ENCODE results near the gene DYNC1LI2. TPM values are rescaled to one million over a fixed set of nuclear protein-coding genes. Genes with fewer than 3 reads are reported as not detected.

The DYNC1LI2 gene
- total RNA-seq, 2 donors from 2014 or later, result 138 to 162 TPM

DNA sequence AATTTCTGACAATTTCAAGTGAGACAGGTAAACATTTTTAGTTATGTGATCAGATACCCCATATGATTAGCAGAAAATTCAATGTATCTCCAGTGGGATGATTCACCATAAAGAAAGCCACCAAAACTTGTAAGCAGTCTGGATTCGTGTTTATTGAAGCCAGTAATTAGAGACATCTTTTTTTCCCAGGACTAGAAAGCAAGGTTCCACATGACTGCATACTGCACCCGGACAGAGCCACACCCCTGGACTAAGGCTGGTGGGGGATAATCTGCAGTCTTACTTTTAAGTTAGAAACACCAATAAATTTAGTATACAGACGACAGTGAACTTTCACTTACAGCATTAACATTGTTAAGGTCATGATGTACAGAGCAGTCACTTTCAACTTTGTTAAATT lies 30.6 kb downstream of the DYNC1LI2 start:
- H3K4me1 ChIP-seq, result no peaks in the 10 kb centered on the region
- H3K9ac ChIP-seq (ENCODE audit: low read depth in 2 of 2, low read length in 2 of 2), result no peak overlapping the region
- H3K27ac ChIP-seq, result no peak overlapping the region
- H3K4me3 ChIP-seq, result no peak overlapping the region
- intact Hi-C loops (cut with DNase I), result no loop called here
- no peaks in the 10 kb centered on the region for H3K27me3 ChIP-seq
- no peaks in the 10 kb centered on the region for H3K9me3 ChIP-seq
- DNase-seq, result no peak
- TF ChIP-seq, protein P1, sequence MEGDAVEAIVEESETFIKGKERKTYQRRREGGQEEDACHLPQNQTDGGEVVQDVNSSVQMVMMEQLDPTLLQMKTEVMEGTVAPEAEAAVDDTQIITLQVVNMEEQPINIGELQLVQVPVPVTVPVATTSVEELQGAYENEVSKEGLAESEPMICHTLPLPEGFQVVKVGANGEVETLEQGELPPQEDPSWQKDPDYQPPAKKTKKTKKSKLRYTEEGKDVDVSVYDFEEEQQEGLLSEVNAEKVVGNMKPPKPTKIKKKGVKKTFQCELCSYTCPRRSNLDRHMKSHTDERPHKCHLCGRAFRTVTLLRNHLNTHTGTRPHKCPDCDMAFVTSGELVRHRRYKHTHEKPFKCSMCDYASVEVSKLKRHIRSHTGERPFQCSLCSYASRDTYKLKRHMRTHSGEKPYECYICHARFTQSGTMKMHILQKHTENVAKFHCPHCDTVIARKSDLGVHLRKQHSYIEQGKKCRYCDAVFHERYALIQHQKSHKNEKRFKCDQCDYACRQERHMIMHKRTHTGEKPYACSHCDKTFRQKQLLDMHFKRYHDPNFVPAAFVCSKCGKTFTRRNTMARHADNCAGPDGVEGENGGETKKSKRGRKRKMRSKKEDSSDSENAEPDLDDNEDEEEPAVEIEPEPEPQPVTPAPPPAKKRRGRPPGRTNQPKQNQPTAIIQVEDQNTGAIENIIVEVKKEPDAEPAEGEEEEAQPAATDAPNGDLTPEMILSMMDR (IDR thresholded peaks at IDR 0.05), result no peak
- peaks cover 7% of the 10 kb centered on the region for H3K36me3 ChIP-seq

DNA sequence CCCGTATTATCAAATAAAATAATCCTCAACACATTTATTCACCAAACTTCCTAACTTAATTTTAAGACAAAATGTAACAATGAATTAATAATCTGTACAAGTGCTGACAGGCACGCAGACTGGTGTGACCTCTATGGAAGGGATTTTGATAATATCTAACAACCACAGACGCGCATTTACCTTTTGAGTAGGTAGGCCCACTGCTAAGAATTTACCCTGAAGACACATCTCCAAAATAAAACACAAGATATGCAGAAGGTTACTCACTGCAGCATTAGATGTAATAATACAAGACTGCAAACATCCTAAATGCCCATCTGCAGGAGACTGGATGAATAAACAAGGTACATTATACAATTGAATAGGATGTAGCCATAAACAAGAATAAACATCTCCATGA lies 32.2 kb downstream of the DYNC1LI2 start:
- intact Hi-C loops (cut with DNase I), result no loop called here
- TF ChIP-seq, protein P1 (IDR thresholded peaks at IDR 0.05), result no peak
- H3K4me3 ChIP-seq, result no peak overlapping the region
- H3K9ac ChIP-seq (ENCODE audit: low read depth in 2 of 2, low read length in 2 of 2), result no peak overlapping the region
- H3K27ac ChIP-seq, result no peak overlapping the region
- no peaks in the 10 kb centered on the region for H3K27me3 ChIP-seq
- H3K4me1 ChIP-seq, result no peaks in the 10 kb centered on the region
- H3K9me3 ChIP-seq, result no peaks in the 10 kb centered on the region
- DNase-seq, result no peak
- H3K36me3 ChIP-seq, result peaks cover 3% of the 10 kb centered on the region

DNA sequence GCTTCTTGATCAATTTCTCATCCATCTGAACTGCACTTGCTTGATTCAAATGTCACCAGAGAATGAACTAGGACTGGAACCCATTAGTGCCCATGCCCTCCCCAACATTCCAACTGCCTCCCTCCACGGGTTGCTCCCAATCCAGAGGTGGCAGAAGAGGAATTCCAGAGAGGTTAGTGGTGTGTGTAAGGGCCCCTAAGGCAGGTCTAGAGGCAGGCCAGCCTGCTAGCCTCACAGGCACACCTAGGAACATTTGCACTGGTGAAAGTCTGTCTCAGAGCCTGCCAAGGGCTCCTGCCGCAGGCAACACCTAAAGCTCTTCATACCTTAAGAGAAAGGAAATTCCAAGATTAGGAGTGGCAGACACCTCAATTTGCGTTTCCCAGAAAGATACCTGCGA lies 33.6 kb downstream of the DYNC1LI2 start:
- intact Hi-C loops (cut with DNase I), result no loop called here
- H3K9ac ChIP-seq (ENCODE audit: low read depth in 2 of 2, low read length in 2 of 2), result no peak overlapping the region
- TF ChIP-seq, protein P1 (IDR thresholded peaks at IDR 0.05), result no peak
- no peak overlapping the region for H3K27ac ChIP-seq
- H3K4me3 ChIP-seq, result no peak overlapping the region
- H3K9me3 ChIP-seq, result no peaks in the 10 kb centered on the region
- H3K36me3 ChIP-seq, result no peaks in the 10 kb centered on the region
- DNase-seq, result no peak
- no peaks in the 10 kb centered on the region for H3K4me1 ChIP-seq
- no peaks in the 10 kb centered on the region for H3K27me3 ChIP-seq

- peak; percentile 60 for DNase-seq
- intact Hi-C loops (cut with DNase I), result no loop called here
- H3K27me3 ChIP-seq, result no peaks in the 10 kb centered on the region
- H3K36me3 ChIP-seq, result no peaks in the 10 kb centered on the region
- H3K4me1 ChIP-seq, result no peaks in the 10 kb centered on the region
- no peak overlapping the region for H3K9ac ChIP-seq (ENCODE audit: low read depth in 2 of 2, low read length in 2 of 2)
- H3K4me3 ChIP-seq, result no peak overlapping the region
- TF ChIP-seq, protein P1 (IDR thresholded peaks at IDR 0.05), result peak; percentile 28
- H3K9me3 ChIP-seq, result no peaks in the 10 kb centered on the region
- H3K27ac ChIP-seq, result no peak overlapping the region
Observed at GRCh38 chr16:66717112-66717675, 34.2 kb downstream of the DYNC1LI2 start.

DNA sequence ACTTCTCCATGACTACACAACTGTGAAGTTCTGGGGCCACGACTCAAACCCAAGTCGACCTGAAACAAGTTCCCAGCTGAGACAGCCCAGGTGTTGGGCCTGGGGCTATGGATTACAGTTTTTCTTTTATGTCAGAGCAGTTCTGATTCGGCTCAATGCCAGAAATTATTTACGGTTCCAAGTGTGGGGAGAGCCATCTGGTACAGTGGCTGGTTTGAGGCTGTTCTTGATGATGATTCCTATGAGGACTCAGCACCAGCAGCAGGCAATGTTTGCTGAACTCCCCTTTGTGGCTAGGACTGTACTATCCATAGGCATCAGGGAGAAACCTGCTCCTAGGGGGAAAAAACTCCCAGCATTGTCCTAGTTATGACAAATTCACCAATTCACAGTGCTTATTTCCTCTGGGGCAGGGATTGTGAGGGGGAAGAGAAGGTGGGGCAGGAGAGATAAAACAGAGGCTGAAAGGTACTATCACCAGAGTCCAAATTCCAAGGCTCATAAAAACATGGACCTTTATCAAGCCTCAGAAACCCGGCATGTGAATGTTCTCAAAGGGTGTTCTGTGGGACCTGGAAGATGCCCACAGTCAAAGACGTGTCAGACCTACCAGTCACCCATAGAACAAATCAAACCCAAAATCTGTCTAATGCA lies 36.6 kb downstream of the DYNC1LI2 start:
- TF ChIP-seq, protein P1 (IDR thresholded peaks at IDR 0.05), result no peak
- peak; percentile 63 for DNase-seq
- Histone ChIP-seq H3K27ac (peak overlapping the region; percentile 48), H3K4me3 (no peak overlapping the region), H3K36me3 (no peaks in the 10 kb centered on the region), H3K4me1 (no peaks in the 10 kb centered on the region), H3K27me3 (no peaks in the 10 kb centered on the region), H3K9me3 (no peaks in the 10 kb centered on the region), H3K9ac (ENCODE audit: low read depth in 2 of 2, low read length in 2 of 2) (peak overlapping the region in 1 of 2 donors; percentile 38)
- intact Hi-C loops (cut with DNase I), result no loop called here
